HCT116 (cell line): ENCODE results near the gene IL5. TPM values are rescaled to one million over a fixed set of nuclear protein-coding genes. Genes with fewer than 3 reads are reported as not detected.
A peak's percentile ranks its signal among the peaks of the same experiment; 100 is the strongest.

Experiments
- ATAC-seq: fragments of 200-7000 bp; cut with Tn5 transposase; 2 replicates; pipeline ENCODE4 v1.9.1; 2020; ENCODE audit warnings: mild to moderate bottlenecking, moderate library complexity
- BruUV-seq: library from RNA; stranded (reverse); fragments of 400-500 nt; replicated peaks from 2 replicates; lab custom pipeline; 2021; lab: Mats Ljungman, UMichigan
- CTCF ChIA-PET: fragments of 300-600 bp; sonication (Branson Sonifier 250); formaldehyde crosslinking; loops from one replicate; lab custom pipeline; 2021; ENCODE audit warnings: antibody characterized with exemption; lab: Charles Lee
- POLR2A ChIA-PET: fragments of 300-600, 350-600 bp; sonication (Branson Sonifier 250); formaldehyde crosslinking; loops from one replicate; lab custom pipeline; 2021; ENCODE audit warnings: antibody characterized with exemption; lab: Charles Lee
- RAD21 ChIA-PET, 2 experiments: fragments of 300-600 bp; sonication (Branson Sonifier 250); formaldehyde crosslinking; loops; one replicate each; lab custom pipeline; 2023; ENCODE audit warnings: low total read pairs in 2 of 2; ENCODE audit not compliant: uncharacterized antibody in 2 of 2, unreplicated experiment in 2 of 2, low non-redundant PET in 1 of 2; lab: Charles Lee
- DNase-seq: peaks from one replicate; pipeline ENCODE4 v3.0.0-alpha.2; 2010; ENCODE audit warnings: low read depth, low spot score
- H2AFZ ChIP-seq: fragments of 200-600 bp; shearing (Covaris generic), sonication (generic); 2 replicates; pipeline ENCODE4 v1.6.1; 2017; ENCODE audit warnings: low read depth, mixed run types, mixed read lengths, antibody characterized with exemption, low read length; ENCODE audit not compliant: poor library complexity, severe bottlenecking
- H3K27ac ChIP-seq: 2 replicates; pipeline ENCODE4 v1.5.1; 2012; ENCODE audit warnings: low read depth, low read length
- H3K27me3 ChIP-seq: fragments of 200-600 bp; sonication (generic); 2 replicates; pipeline ENCODE4 v1.6.1; 2016; ENCODE audit warnings: mixed run types, low read length, mixed read lengths; ENCODE audit not compliant: insufficient read depth
- H3K36me3 ChIP-seq, 2 experiments: fragments of 200-500 bp in 1 of 2; fragments of 200-600 bp in 1 of 2; sonication (Bioruptor generic) in 1 of 2; sonication (generic) in 1 of 2; 2 replicates each; pipeline versions ENCODE4 v1.5.1 to v1.6.1; 2014 to 2016; ENCODE audit warnings: low read length in 2 of 2, inconsistent platforms in 1 of 2, mixed read lengths in 1 of 2, mixed run types in 1 of 2; ENCODE audit not compliant: insufficient read depth in 2 of 2, control insufficient read depth in 1 of 2
- H3K4me1 ChIP-seq, 2 experiments: fragments of 200-600 bp in 1 of 2; sonication (generic) in 1 of 2; 2 replicates each; pipeline versions ENCODE4 v1.5.1 to v1.6.1; 2012 to 2017; ENCODE audit warnings: low read length in 2 of 2, inconsistent platforms in 1 of 2, mild to moderate bottlenecking in 1 of 2, mixed read lengths in 1 of 2, mixed run types in 1 of 2, moderate library complexity in 1 of 2; ENCODE audit not compliant: insufficient read depth in 2 of 2, control insufficient read depth in 1 of 2
- H3K4me2 ChIP-seq: fragments of 200-600 bp; sonication (generic); 2 replicates; pipeline ENCODE4 v1.6.1; 2017; ENCODE audit warnings: mixed run types, low read length, mixed read lengths
- H3K4me3 ChIP-seq, 2 experiments: fragments of 200-600 bp in 1 of 2; sonication (generic) in 1 of 2; replicated peaks in 1 of 2; 2 replicates each; pipeline ENCODE4 v1.5.1; 2011 to 2016; ENCODE audit warnings: low read length in 2 of 2, control low read depth in 1 of 2, low read depth in 1 of 2, mild to moderate bottlenecking in 1 of 2, mixed read lengths in 1 of 2, mixed run types in 1 of 2
- H3K79me2 ChIP-seq: fragments of 200-600 bp; sonication (generic); 2 replicates; pipeline ENCODE4 v1.6.1; 2017; ENCODE audit warnings: mild to moderate bottlenecking, mixed run types, low read length, moderate library complexity, mixed read lengths; ENCODE audit not compliant: insufficient read depth
- H3K9ac ChIP-seq: fragments of 200-600 bp; sonication (generic); 2 replicates; pipeline ENCODE4 v1.6.1; 2016; ENCODE audit warnings: low read length, mixed read lengths
- H3K9me2 ChIP-seq: fragments of 200-600 bp; sonication (generic), shearing (Covaris generic); 2 replicates; pipeline ENCODE4 v1.6.1; 2017; ENCODE audit warnings: mixed run types, mild to moderate bottlenecking, moderate library complexity; ENCODE audit not compliant: insufficient read depth
- H3K9me3 ChIP-seq, 2 experiments: fragments of 200-500 bp in 1 of 2; fragments of 200-600 bp in 1 of 2; sonication (Bioruptor generic) in 1 of 2; sonication (generic) in 1 of 2; 2 replicates each; pipeline ENCODE4 v1.6.1; 2014 to 2017; ENCODE audit warnings: low read length in 2 of 2, mixed read lengths in 2 of 2, inconsistent platforms in 1 of 2, low read depth in 1 of 2, mild to moderate bottlenecking in 1 of 2, mixed run types in 1 of 2, moderate library complexity in 1 of 2; ENCODE audit not compliant: control insufficient read depth in 1 of 2, insufficient read depth in 1 of 2
- H4K20me1 ChIP-seq: fragments of 200-600 bp; sonication (generic), shearing (Covaris generic); 2 replicates; pipeline ENCODE4 v1.6.1; 2017; ENCODE audit warnings: mixed run types, mild to moderate bottlenecking, moderate library complexity; ENCODE audit not compliant: insufficient read depth
- CTCF ChIP-seq, 3 experiments: fragments of 200-600 bp in 1 of 3; sonication (generic) in 1 of 3; IDR thresholded peaks in 2 of 3; conservative IDR thresholded peaks in 1 of 3; 2 replicates each; pipeline ENCODE4 v1.5.1; 2012 to 2017; ENCODE audit warnings: low read depth in 2 of 3, low read length in 2 of 3, antibody characterized with exemption in 1 of 3, borderline replicate concordance in 1 of 3, control low read depth in 1 of 3, mild to moderate bottlenecking in 1 of 3, mixed read lengths in 1 of 3, mixed run types in 1 of 3, moderate library complexity in 1 of 3; ENCODE audit not compliant: insufficient read depth in 1 of 3
- EGR1 ChIP-seq: IDR thresholded peaks from 2 replicates; pipeline ENCODE4 v1.6.1; 2012; ENCODE audit warnings: low read depth
- JUND ChIP-seq: IDR thresholded peaks from 2 replicates; pipeline ENCODE4 v1.6.1; 2012
- POLR2AphosphoS5 ChIP-seq: IDR thresholded peaks from 2 replicates; pipeline ENCODE4 v1.6.1; 2011; ENCODE audit warnings: mild to moderate bottlenecking, low read depth, low read length, moderate library complexity
- RAD21 ChIP-seq: IDR thresholded peaks from 2 replicates; pipeline ENCODE4 v1.6.1; 2012; ENCODE audit warnings: low read depth, mild to moderate bottlenecking
- SP1 ChIP-seq: IDR thresholded peaks from 2 replicates; pipeline ENCODE4 v1.6.1; 2012; ENCODE audit warnings: low read depth
- ZBTB33 ChIP-seq: IDR thresholded peaks from 2 replicates; pipeline ENCODE4 v1.6.1; 2011; ENCODE audit warnings: mild to moderate bottlenecking, low read length, moderate library complexity; ENCODE audit not compliant: insufficient replicate concordance; ENCODE audit errors: extremely low read depth
- ZNF274 ChIP-seq: fragments of 200-500 bp; sonication (Bioruptor generic); IDR thresholded peaks from 2 replicates; pipeline ENCODE4 v1.6.1; 2014; ENCODE audit warnings: mild to moderate bottlenecking, low read depth, low read length, inconsistent platforms
- intact Hi-C: fragments of 100-400 bp; cut with micrococcal nuclease; formaldehyde crosslinking; loops from 2 replicates; pipeline ENCODE4 v1.10.0; 2022
- total RNA-seq: library from RNA; stranded (reverse); gene quantifications from one replicate; pipeline ENCODE4 v1.2.1, GENCODE V29; 2021; ENCODE audit not compliant: unreplicated experiment

The IL5 gene
- total RNA-seq, 1 experiment from 2014 or later = not detected

GRCh38 chr5:132576123-132576522, 32.8 kb upstream of the IL5 start:
- POLR2A ChIA-PET = no interaction called here
- Histone ChIP-seq H3K4me2 (no peak overlapping the region), H3K4me1 (no peaks in the 10 kb centered on the region), H3K27me3 (no peaks in the 10 kb centered on the region), H3K9me3 (no peaks in the 10 kb centered on the region), H2AFZ (no peak overlapping the region), H3K36me3 (peaks cover 35 to 45% of the 10 kb centered on the region in 2 experiments), H3K9ac (no peak overlapping the region), H3K4me3 (no peak overlapping the region), H4K20me1 (no peaks in the 10 kb centered on the region), H3K9me2 (no peaks in the 10 kb centered on the region), H3K79me2 (peaks cover 55% of the 10 kb centered on the region), H3K27ac (no peak overlapping the region)
- CTCF ChIA-PET = no interaction called here
- TSS peak; percentile 12 for BruUV-seq
- RAD21 ChIA-PET = no interaction called here
- no peak for TF ChIP-seq EGR1
- no peak for TF ChIP-seq JUND
- no peak for TF ChIP-seq ZBTB33
- TF ChIP-seq ZNF274 = no peak
- no peak for TF ChIP-seq CTCF (IDR thresholded peaks at IDR 0.05 in 2 of 3, conservative IDR thresholded peaks at IDR 0.05 in 1 of 3; ENCODE audit: borderline replicate concordance in 1 of 3, insufficient read depth in 1 of 3, low read depth in 2 of 3, low read length in 2 of 3)
- no peak for TF ChIP-seq RAD21
- no peak for TF ChIP-seq POLR2AphosphoS5
- TF ChIP-seq SP1 = no peak
- no peak for ATAC-seq
- DNase-seq = no peak
- intact Hi-C loops = no loop called here
